GM23248 (cell line): ENCODE data around the gene TMEM154. TPM values are rescaled to one million over a fixed set of nuclear protein-coding genes. Genes with fewer than 3 reads are reported as not detected.

Experiments
- DNase-seq: peaks from one replicate; pipeline ENCODE4 v3.0.0-alpha.2; 2015
- H2AFZ ChIP-seq: fragments of 200-600 bp; sonication (generic); 2 replicates; pipeline ENCODE4 v1.6.1; 2016; ENCODE audit warnings: antibody characterized with exemption
- H3F3A ChIP-seq: fragments of 200-600 bp; sonication (generic); 2 replicates; pipeline ENCODE4 v1.6.1; 2016; ENCODE audit warnings: mild to moderate bottlenecking, antibody characterized with exemption, mixed run types; ENCODE audit not compliant: insufficient read depth
- H3K27ac ChIP-seq: fragments of 200-600 bp; sonication (generic); 2 replicates; pipeline ENCODE4 v1.5.1; 2016; ENCODE audit warnings: mild to moderate bottlenecking
- H3K27me3 ChIP-seq: fragments of 200-600 bp; sonication (generic); replicated peaks from 2 replicates; pipeline ENCODE4 v1.6.1; 2016; ENCODE audit warnings: mild to moderate bottlenecking; ENCODE audit not compliant: insufficient read depth
- H3K36me3 ChIP-seq: fragments of 200-600 bp; sonication (generic); 2 replicates; pipeline ENCODE4 v1.6.1; 2016; ENCODE audit warnings: low read depth, mild to moderate bottlenecking
- H3K4me1 ChIP-seq: fragments of 200-600 bp; sonication (generic); 2 replicates; pipeline ENCODE4 v1.6.1; 2016; ENCODE audit warnings: mild to moderate bottlenecking; ENCODE audit not compliant: insufficient read depth
- H3K4me2 ChIP-seq: fragments of 200-600 bp; sonication (generic); one replicate; pipeline ENCODE4 v1.6.1; 2016; ENCODE audit warnings: mild to moderate bottlenecking; ENCODE audit not compliant: unreplicated experiment
- H3K4me3 ChIP-seq: fragments of 200-600 bp; sonication (generic); 2 replicates; pipeline ENCODE4 v1.5.1; 2016; ENCODE audit warnings: mild to moderate bottlenecking
- H3K79me2 ChIP-seq: fragments of 200-600 bp; sonication (generic); 2 replicates; pipeline ENCODE4 v1.6.1; 2016; ENCODE audit warnings: mild to moderate bottlenecking; ENCODE audit not compliant: insufficient read depth
- H3K9ac ChIP-seq: fragments of 200-600 bp; sonication (generic); 2 replicates; pipeline ENCODE4 v1.6.1; 2016; ENCODE audit warnings: mild to moderate bottlenecking
- H3K9me2 ChIP-seq: fragments of 200-600 bp; sonication (generic); 2 replicates; pipeline ENCODE4 v1.6.1; 2016; ENCODE audit warnings: mixed run types, mild to moderate bottlenecking, moderate library complexity; ENCODE audit not compliant: insufficient read depth
- H3K9me3 ChIP-seq: fragments of 200-600 bp; sonication (generic); one replicate; pipeline ENCODE4 v1.6.1; 2017; ENCODE audit warnings: low read depth
- H4K20me1 ChIP-seq: fragments of 200-600 bp; sonication (generic); 2 replicates; pipeline ENCODE4 v1.6.0; 2016; ENCODE audit not compliant: insufficient read depth
- EZH2 ChIP-seq: fragments of 200-600 bp; sonication (generic); IDR thresholded peaks from 2 replicates; pipeline ENCODE4 v1.6.1; 2018; ENCODE audit warnings: antibody characterized with exemption, mild to moderate bottlenecking; ENCODE audit not compliant: insufficient read depth, poor library complexity, severe bottlenecking
- EZH2phosphoT487 ChIP-seq: fragments of 200-600 bp; sonication (generic); IDR thresholded peaks from 2 replicates; pipeline ENCODE4 v1.6.1; 2018; ENCODE audit warnings: antibody characterized with exemption, moderate library complexity, mild to moderate bottlenecking, low read depth; ENCODE audit not compliant: insufficient read depth
- WGBS, 2 experiments: methylation state at CpG; one replicate each; pipeline ENCODE4 v1.1.6; 2015 to 2017; ENCODE audit warnings: low lambda C conversion rate in 2 of 2, low coverage in 1 of 2; ENCODE audit errors: missing lambda C conversion rate in 2 of 2; 5-methylcytosine and 5-hydroxymethylcytosine counted together
- in situ Hi-C: fragments of 300-500 bp; cut with MboI; formaldehyde crosslinking; loops from 2 replicates; pipeline ENCODE4 v1.15.0; 2020
- polyA plus RNA-seq: library from polyadenylated mRNA; unstranded; fragments of >200 nt; fragmentation: Nextera tagmentation; extraction: Ambion mirVana; gene quantifications from 2 replicates; pipeline ENCODE4 v1.2.1, GENCODE V29; 2016
- total RNA-seq: library from RNA; depleted of rRNA; stranded (reverse); fragments of >200 nt; shearing (Covaris generic); gene quantifications from 2 replicates; pipeline ENCODE4 v1.2.3, GENCODE V29; 2014

TMEM154 gene
- total and polyA plus RNA-seq, 2 experiments from 2014 or later: 11.9 to 17.3 TPM

DNA sequence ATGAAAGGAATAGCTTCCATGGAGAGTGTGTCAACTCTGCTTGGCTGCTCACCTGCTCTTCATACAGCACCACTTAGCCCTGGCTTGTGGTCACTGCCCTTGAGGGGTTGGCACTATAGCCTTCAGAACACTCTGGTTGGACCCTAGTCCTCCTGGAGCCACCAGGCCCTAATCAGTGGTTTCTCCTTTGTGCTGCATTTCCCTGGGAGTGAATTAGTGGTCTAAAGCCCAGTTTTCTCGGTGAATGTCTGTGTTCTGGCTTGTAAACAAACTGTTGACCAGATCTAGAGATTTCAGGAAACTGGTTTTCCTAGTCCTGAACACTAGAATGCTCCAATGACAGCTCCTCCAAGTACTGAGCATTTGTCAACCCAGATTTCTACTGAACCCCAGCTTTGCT is 28.6 kb upstream of the TMEM154 start:
- in situ Hi-C loops: no loop called here
- TF ChIP-seq EZH2: no peak
- TF ChIP-seq EZH2phosphoT487: no peak
- H3F3A ChIP-seq: no peaks in the 10 kb centered on the region
- H3K4me3 ChIP-seq: no peak overlapping the region
- 50 to 67% methylated on average over 1 of the region's 1 CpG for WGBS, 2 experiments
- no peaks in the 10 kb centered on the region for H3K27me3 ChIP-seq
- no peaks in the 10 kb centered on the region for H4K20me1 ChIP-seq
- H3K27ac ChIP-seq: no peak overlapping the region
- no peaks in the 10 kb centered on the region for H3K9me3 ChIP-seq
- H3K79me2 ChIP-seq: no peaks in the 10 kb centered on the region
- H3K4me2 ChIP-seq: no peak overlapping the region
- no peak for DNase-seq
- no peak overlapping the region for H3K9ac ChIP-seq
- no peaks in the 10 kb centered on the region for H3K36me3 ChIP-seq
- H3K4me1 ChIP-seq: no peaks in the 10 kb centered on the region
- no peaks in the 10 kb centered on the region for H3K9me2 ChIP-seq
- no peak overlapping the region for H2AFZ ChIP-seq

DNA sequence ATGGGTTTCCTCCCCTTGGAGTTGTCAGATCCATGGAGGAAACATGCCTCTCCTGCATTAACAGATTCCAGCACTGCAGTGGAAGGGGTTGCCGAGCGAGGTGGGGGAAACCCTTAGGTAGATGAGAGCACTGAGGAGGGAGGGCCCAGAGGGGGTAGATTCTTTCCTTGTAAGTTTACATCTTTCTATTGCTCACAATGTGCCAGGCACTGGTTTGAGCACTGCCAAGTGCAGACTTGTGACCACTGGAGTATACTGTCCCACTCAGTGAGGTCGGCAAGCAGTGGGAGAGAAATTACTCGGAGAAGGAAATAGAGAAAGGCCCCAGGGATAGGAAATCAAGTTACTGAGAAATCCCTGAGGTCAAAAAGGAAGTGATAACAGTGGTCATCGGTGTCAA is 27.8 kb upstream of the TMEM154 start:
- H3K4me2 ChIP-seq: no peak overlapping the region
- H4K20me1 ChIP-seq: no peaks in the 10 kb centered on the region
- no peaks in the 10 kb centered on the region for H3K9me3 ChIP-seq
- in situ Hi-C loops: no loop called here
- H3K27me3 ChIP-seq: no peaks in the 10 kb centered on the region
- H3K4me3 ChIP-seq: no peak overlapping the region
- WGBS, 2 experiments: 66 to 76% methylated on average over 5 of the region's 5 CpGs
- no peak overlapping the region for H2AFZ ChIP-seq
- TF ChIP-seq EZH2 (no peak), EZH2phosphoT487 (no peak)
- H3K9me2 ChIP-seq: no peaks in the 10 kb centered on the region
- no peaks in the 10 kb centered on the region for H3F3A ChIP-seq
- no peaks in the 10 kb centered on the region for H3K4me1 ChIP-seq
- no peaks in the 10 kb centered on the region for H3K79me2 ChIP-seq
- no peak overlapping the region for H3K9ac ChIP-seq
- H3K36me3 ChIP-seq: no peaks in the 10 kb centered on the region
- DNase-seq: no peak
- no peak overlapping the region for H3K27ac ChIP-seq

DNA sequence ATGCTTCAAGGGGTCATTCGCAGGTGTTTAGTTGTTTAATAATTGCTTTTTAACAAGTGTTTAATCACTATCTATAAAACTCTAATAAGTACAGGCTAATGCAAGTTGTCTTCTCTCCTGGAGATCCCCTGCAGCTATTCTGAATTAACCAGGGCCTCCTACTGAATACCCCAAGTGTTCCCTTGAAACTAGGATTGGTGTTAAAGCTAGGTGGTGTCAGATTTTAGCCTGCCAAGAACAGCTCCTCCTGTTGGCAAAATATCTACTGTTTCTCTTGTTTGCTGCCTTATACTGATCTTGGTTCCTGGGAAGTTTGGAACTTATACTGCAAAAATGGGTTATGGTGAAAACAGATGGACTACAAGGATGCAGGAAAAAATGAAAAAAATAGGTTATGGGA is 26.1 kb upstream of the TMEM154 start:
- no peak overlapping the region for H3K4me3 ChIP-seq
- no peak for DNase-seq
- in situ Hi-C loops: no loop called here
- 69 to 88% methylated on average over 1 of the region's 1 CpG for WGBS, 2 experiments
- TF ChIP-seq EZH2phosphoT487: no peak
- no peak for TF ChIP-seq EZH2
- H3K27ac ChIP-seq: no peak overlapping the region
- no peaks in the 10 kb centered on the region for H3K36me3 ChIP-seq
- H3K9ac ChIP-seq: no peak overlapping the region
- no peaks in the 10 kb centered on the region for H3K9me2 ChIP-seq
- H3K4me2 ChIP-seq: no peak overlapping the region
- no peak overlapping the region for H2AFZ ChIP-seq
- no peaks in the 10 kb centered on the region for H4K20me1 ChIP-seq
- no peaks in the 10 kb centered on the region for H3K9me3 ChIP-seq
- H3K79me2 ChIP-seq: no peaks in the 10 kb centered on the region
- H3F3A ChIP-seq: no peaks in the 10 kb centered on the region
- no peaks in the 10 kb centered on the region for H3K4me1 ChIP-seq
- no peaks in the 10 kb centered on the region; the same call in 1 of the 2 replicates for H3K27me3 ChIP-seq

DNA sequence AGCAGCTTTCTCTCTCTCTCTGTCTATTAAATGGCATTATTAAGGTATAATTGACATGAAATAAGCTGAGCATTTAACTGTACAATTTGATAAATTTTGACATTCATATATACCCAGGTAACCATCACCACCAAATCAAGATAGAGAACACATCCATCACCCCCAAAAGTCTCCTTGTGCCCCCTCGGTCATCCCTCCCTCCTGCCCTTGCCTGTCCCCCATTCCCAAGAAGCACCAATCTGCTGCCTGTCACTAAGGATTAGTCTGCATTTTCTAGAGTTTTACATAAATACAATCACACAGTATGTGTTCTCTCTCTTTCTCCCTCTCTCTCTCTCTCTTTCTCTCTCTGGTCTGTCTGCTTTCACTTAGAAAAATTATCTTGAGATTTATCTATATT is 25.0 kb upstream of the TMEM154 start:
- Histone ChIP-seq H3K9me3 (no peaks in the 10 kb centered on the region), H3K27ac (no peak overlapping the region), H3K9ac (no peak overlapping the region), H3K4me2 (no peak overlapping the region), H3K27me3 (no peaks in the 10 kb centered on the region; the same call in 1 of the 2 replicates), H4K20me1 (no peaks in the 10 kb centered on the region), H3F3A (no peaks in the 10 kb centered on the region), H3K9me2 (no peaks in the 10 kb centered on the region), H3K4me1 (no peaks in the 10 kb centered on the region), H3K36me3 (no peaks in the 10 kb centered on the region), H3K4me3 (no peak overlapping the region), H3K79me2 (no peaks in the 10 kb centered on the region), H2AFZ (no peak overlapping the region)
- in situ Hi-C loops: no loop called here
- TF ChIP-seq EZH2 (no peak), EZH2phosphoT487 (no peak)
- no peak for DNase-seq
- 27 to 38% methylated on average over 1 of the region's 1 CpG for WGBS, 2 experiments

DNA sequence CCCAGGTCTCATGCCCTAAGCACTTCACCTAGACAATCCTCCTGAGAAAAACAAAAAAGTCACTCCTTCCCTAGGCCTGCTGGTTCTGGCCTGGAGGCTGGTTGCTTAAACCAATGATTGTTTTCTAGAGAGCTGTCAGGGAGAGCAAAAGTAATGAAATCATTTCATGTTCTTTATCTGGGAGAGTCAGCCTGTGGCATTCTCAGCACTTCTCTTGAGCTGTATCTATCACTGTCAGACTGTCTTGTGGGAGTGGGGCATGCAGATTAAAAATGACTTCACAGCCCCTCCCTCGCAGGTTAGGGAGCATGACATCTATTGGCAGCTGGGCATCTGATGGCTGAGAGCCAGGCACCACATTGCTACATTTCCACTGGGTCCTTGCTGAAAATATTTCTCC is 20.4 kb upstream of the TMEM154 start:
- H3K27ac ChIP-seq: no peak overlapping the region
- H3K9me3 ChIP-seq: no peaks in the 10 kb centered on the region
- TF ChIP-seq EZH2: no peak
- TF ChIP-seq EZH2phosphoT487: no peak
- no peak overlapping the region for H2AFZ ChIP-seq
- H3K27me3 ChIP-seq: no peaks in the 10 kb centered on the region; the same call in 1 of the 2 replicates
- no peaks in the 10 kb centered on the region for H4K20me1 ChIP-seq
- in situ Hi-C loops: no loop called here
- H3K4me2 ChIP-seq: no peak overlapping the region
- 20 to 25% methylated on average over 1 of the region's 1 CpG for WGBS, 2 experiments
- no peak for DNase-seq
- H3K4me3 ChIP-seq: no peak overlapping the region
- no peaks in the 10 kb centered on the region for H3K79me2 ChIP-seq
- peaks cover 5% of the 10 kb centered on the region for H3K4me1 ChIP-seq
- H3K9ac ChIP-seq: no peak overlapping the region
- peaks cover 5% of the 10 kb centered on the region for H3F3A ChIP-seq
- no peaks in the 10 kb centered on the region for H3K36me3 ChIP-seq
- H3K9me2 ChIP-seq: no peaks in the 10 kb centered on the region
